Psoas muscle (tissue), 8 donors: Measurements from ENCODE around the gene STARD3. TPM values are rescaled to one million over a fixed set of nuclear protein-coding genes. Genes with fewer than 3 reads are reported as not detected.
A peak's percentile ranks its signal among the peaks of the same experiment; 100 is the strongest.

Experiments
- ATAC-seq, 4 donors: fragments of 200-7000 bp; cut with Tn5 transposase; one replicate each; pipeline ENCODE4 v1.9.1; 2020; ENCODE audit warnings: moderate library complexity in 3 of 4, mild to moderate bottlenecking in 2 of 4
- DNase-seq, 2 donors: peaks; one replicate each; pipeline ENCODE4 v3.0.0-alpha.2; 2020
- H3K27ac ChIP-seq: fragments of 200-600 bp; one replicate; pipeline ENCODE4 v1.8.0; 2022
- H3K27me3 ChIP-seq, 3 donors: fragments of 200-600 bp in 1 of 3; one replicate each; pipeline versions ENCODE4 v1.6.1 to v1.8.0; 2013 to 2022; ENCODE audit warnings: low read length in 2 of 3, mild to moderate bottlenecking in 2 of 3, moderate library complexity in 1 of 3; ENCODE audit not compliant: insufficient read depth in 3 of 3
- H3K36me3 ChIP-seq, 2 donors: fragments of 200-600 bp in 1 of 2; one replicate each; pipeline versions ENCODE4 v1.6.1 to v1.8.0; 2013 to 2022; ENCODE audit warnings: low read depth in 1 of 2, mild to moderate bottlenecking in 1 of 2, moderate library complexity in 1 of 2; ENCODE audit not compliant: insufficient read depth in 1 of 2
- H3K4me1 ChIP-seq: fragments of 200-600 bp; one replicate; pipeline ENCODE4 v1.8.0; 2022
- H3K4me3 ChIP-seq: fragments of 200-600 bp; one replicate; pipeline ENCODE4 v1.8.0; 2022; ENCODE audit warnings: mild to moderate bottlenecking
- H3K9me3 ChIP-seq: fragments of 200-600 bp; one replicate; pipeline ENCODE4 v1.8.0; 2022
- WGBS, 3 donors: extraction: QIAGEN DNeasy Blood & Tissue Kit; methylation state at CpG; one replicate each; pipeline versions ENCODE4 v1.1.6 to v1.1.7; 2013; 5-methylcytosine and 5-hydroxymethylcytosine counted together
- intact Hi-C, 2 donors: fragments of 100-400 bp; cut with DNase I; formaldehyde crosslinking; loops; one replicate each; pipeline versions ENCODE4 v1.11.0 to v1.14.2; 2022
- polyA plus RNA-seq, 3 donors: library from polyadenylated mRNA; stranded (reverse); fragments of 200-250 nt; gene quantifications; one replicate each; pipeline ENCODE4 v1.2.3, GENCODE V29; 2013
- total RNA-seq, 4 donors: library from RNA; stranded (reverse); fragmentation: NEBNext Ultra II Directional in 2 of 4; extraction: Animal tissue kit (Norgen Biotek cat#: 25700) in 2 of 4; gene quantifications; one replicate each; pipeline versions ENCODE4 v1.2.1 to v1.2.4, GENCODE V29; 2021 to 2023
- TF ChIP-seq, protein P1 (sequence below): fragments of 200-600 bp; IDR thresholded peaks from one replicate; pipeline ENCODE4 v1.8.0; 2022; ENCODE audit warnings: antibody characterized with exemption
- donor health status: healthy with polysubstance abuse.
- donor health status: DM: no; HTN: no; CAD: no; lungs with moderate emphysema.
- donor health status: Bipolar disorder and iron deficiency.
- donor health status: healthy.
- donor health status: DM: yes; HTN: yes; CAD: no.
- donor health status: DM: no; HTN: no; CAD: no.
- donor health status: DM: no; HTN: no; CAD: no.
- donor health status: DM: yes; HTN: yes; CAD: no.

The STARD3 gene
- total and polyA plus RNA-seq, 7 donors: 22.5 to 62.8 (median 32.6) TPM

DNA sequence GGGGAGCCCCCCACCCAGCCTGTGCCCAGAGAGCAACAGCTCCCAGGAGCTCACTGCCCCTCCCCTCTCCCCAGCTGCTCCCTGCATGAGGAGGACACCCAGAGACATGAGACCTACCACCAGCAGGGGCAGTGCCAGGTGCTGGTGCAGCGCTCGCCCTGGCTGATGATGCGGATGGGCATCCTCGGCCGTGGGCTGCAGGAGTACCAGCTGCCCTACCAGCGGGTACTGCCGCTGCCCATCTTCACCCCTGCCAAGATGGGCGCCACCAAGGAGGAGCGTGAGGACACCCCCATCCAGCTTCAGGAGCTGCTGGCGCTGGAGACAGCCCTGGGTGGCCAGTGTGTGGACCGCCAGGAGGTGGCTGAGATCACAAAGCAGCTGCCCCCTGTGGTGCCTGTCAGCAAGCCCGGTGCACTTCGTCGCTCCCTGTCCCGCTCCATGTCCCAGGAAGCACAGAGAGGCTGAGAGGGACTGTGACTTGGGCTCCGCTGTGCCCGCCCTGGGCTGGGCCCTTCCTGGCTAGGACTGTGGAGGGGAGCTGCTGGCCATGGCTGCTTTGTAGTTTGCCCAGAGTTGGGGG, 28.8 kb downstream of the STARD3 start:
- ATAC-seq: peak; percentile 44 to 56 (median 48)
- TF ChIP-seq, protein P1, sequence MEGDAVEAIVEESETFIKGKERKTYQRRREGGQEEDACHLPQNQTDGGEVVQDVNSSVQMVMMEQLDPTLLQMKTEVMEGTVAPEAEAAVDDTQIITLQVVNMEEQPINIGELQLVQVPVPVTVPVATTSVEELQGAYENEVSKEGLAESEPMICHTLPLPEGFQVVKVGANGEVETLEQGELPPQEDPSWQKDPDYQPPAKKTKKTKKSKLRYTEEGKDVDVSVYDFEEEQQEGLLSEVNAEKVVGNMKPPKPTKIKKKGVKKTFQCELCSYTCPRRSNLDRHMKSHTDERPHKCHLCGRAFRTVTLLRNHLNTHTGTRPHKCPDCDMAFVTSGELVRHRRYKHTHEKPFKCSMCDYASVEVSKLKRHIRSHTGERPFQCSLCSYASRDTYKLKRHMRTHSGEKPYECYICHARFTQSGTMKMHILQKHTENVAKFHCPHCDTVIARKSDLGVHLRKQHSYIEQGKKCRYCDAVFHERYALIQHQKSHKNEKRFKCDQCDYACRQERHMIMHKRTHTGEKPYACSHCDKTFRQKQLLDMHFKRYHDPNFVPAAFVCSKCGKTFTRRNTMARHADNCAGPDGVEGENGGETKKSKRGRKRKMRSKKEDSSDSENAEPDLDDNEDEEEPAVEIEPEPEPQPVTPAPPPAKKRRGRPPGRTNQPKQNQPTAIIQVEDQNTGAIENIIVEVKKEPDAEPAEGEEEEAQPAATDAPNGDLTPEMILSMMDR: peak; percentile 36
- no peaks in the 10 kb centered on the region for H3K9me3 ChIP-seq
- peak overlapping the region; percentile 79 for H3K4me3 ChIP-seq
- DNase-seq: peak; percentile 57 to 86
- H3K36me3 ChIP-seq: no peaks in the 10 kb centered on the region
- no peaks in the 10 kb centered on the region for H3K27me3 ChIP-seq
- intact Hi-C loops: no loop called here
- peak overlapping the region; percentile 96 for H3K27ac ChIP-seq
- H3K4me1 ChIP-seq: peaks cover 56% of the 10 kb centered on the region
- 15 to 22% (median 19%) methylated on average over 17 of the region's 17 CpGs for WGBS, 3 donors

DNA sequence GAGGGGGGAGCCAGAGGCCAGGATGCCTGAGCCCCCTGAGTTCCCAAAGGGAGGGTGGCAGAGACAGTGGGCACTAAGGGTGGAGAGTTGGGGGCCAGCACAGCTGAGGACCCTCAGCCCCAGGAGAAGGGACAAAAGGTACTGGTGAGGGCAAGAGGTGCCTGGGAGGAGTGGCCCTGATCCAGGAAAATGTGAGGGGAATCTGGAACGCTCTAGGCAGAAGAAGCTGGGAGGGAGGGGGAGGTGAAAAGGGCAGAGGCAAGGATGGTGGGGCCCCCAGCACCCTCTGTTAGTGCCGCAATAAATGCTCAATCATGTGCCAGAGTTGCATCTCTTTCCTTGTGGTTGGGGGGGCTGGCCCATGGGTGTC, 29.3 kb downstream of the STARD3 start:
- DNase-seq (no peak), ATAC-seq (peak in 3 of 4 donors; percentile 0 to 1 (median 0))
- intact Hi-C loops: no loop called here
- TF ChIP-seq, protein P1: no peak
- Histone ChIP-seq H3K36me3 (no peaks in the 10 kb centered on the region), H3K4me1 (peaks cover 56% of the 10 kb centered on the region), H3K27ac (peak overlapping the region; percentile 96), H3K4me3 (peak overlapping the region; percentile 79), H3K9me3 (no peaks in the 10 kb centered on the region), H3K27me3 (no peaks in the 10 kb centered on the region)
- WGBS, 3 donors: 8 to 19% (median 8%) methylated on average over 2 of the region's 2 CpGs

GRCh38 chr17:39666601-39667261, 29.8 kb downstream of the STARD3 start:
- peak; percentile 62 to 64 (median 62) for ATAC-seq
- Histone ChIP-seq H3K9me3 (no peaks in the 10 kb centered on the region), H3K27me3 (no peaks in the 10 kb centered on the region), H3K4me3 (peak overlapping the region; percentile 79), H3K4me1 (peaks cover 56% of the 10 kb centered on the region), H3K36me3 (no peaks in the 10 kb centered on the region), H3K27ac (peak overlapping the region; percentile 96)
- intact Hi-C loops: no loop called here
- TF ChIP-seq, protein P1: no peak
- WGBS, 3 donors: 18 to 22% (median 20%) methylated on average over 11 of the region's 11 CpGs
- DNase-seq: peak; percentile 73 to 94

DNA sequence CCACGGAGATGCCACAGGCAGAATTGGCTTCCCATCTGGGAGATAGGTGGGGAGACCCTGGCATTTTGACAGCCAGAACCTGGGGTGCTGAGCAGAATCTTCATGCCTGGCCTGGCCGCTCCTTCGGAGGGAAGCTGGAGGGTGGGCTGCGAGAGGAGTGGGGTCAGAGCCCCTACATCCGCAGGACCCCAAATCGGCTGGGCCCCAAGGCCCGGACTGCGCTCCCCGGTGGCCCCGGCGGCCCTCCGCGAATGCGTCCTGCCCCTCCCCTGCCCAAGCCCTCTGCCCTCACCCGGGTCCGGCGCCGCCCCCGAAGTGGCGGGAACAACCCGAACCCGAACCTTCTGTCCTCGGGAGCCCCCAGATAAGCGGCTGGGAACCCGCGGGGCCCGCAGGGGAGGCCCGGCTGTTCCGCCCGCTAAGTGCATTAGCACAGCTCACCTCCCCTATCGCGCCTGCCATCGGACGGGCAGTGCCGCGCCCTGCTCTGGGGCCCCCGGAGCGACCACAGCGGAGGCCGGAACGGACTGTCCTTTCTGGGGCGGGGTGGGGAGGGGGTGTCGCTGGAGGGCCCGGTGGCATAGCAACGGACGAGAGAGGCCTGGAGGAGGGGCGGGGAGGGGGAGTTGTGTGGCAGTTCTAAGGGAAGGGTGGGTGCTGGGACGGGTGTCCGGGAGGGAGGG, 30.5 kb downstream of the STARD3 start:
- WGBS, 3 donors: 1 to 3% (median 3%) methylated on average over 43 to 49 of the region's 49 CpGs
- H3K27ac ChIP-seq: peak overlapping the region; percentile 96
- no peaks in the 10 kb centered on the region for H3K9me3 ChIP-seq
- peak overlapping the region; percentile 79 for H3K4me3 ChIP-seq
- intact Hi-C loops: no loop called here
- no peaks in the 10 kb centered on the region for H3K36me3 ChIP-seq
- DNase-seq (peak in 1 of 2 donors; percentile 88), ATAC-seq (peak in 3 of 4 donors; percentile 9 to 26 (median 18))
- TF ChIP-seq, protein P1: no peak
- H3K27me3 ChIP-seq: no peaks in the 10 kb centered on the region
- H3K4me1 ChIP-seq: peaks cover 50% of the 10 kb centered on the region
